GM18951 (cell line): Measurements from ENCODE around the gene PRIM1.
"Not testable (repeated sequence)": the region's sequence is repeated elsewhere in the genome, so short reads cannot be mapped to it uniquely, and the experiment has no call there.

ENCODE experiments used
- POLR2A ChIP-seq: IDR thresholded peaks from 4 replicates; pipeline ENCODE4 v1.6.1; 2011; ENCODE audit warnings: mild to moderate bottlenecking; ENCODE audit not compliant: insufficient read length, insufficient read depth; ENCODE audit errors: extremely low read depth
- in situ Hi-C: fragments of 300-500 bp; cut with MboI; formaldehyde crosslinking; loops from one replicate; pipeline ENCODE4 v1.12.0; 2022; ENCODE audit warnings: low sequenced_read_pairs, mixed read lengths, inconsistent platforms; ENCODE audit not compliant: unreplicated experiment

Gene PRIM1

DNA sequence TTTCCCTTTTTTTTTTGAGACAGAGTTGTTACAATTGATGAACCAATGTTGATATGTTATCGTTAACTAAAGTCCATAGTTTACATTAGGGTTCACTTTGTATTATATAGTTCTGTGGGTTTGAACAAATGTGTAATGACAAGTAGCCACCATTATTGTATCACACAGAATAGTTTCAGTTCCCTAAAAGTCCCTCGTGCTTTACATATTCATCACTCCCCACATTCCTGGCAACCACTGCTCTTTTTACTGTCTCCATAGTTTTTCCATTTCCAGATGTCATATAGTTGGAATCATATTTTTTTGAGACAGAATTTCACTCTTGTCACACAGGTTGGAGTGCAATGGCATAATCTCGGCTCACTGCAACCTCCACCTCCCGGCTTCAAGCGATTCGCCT, 23.5 kb upstream of the PRIM1 start:
- no peak for TF ChIP-seq POLR2A
- in situ Hi-C loops: no loop called here

DNA sequence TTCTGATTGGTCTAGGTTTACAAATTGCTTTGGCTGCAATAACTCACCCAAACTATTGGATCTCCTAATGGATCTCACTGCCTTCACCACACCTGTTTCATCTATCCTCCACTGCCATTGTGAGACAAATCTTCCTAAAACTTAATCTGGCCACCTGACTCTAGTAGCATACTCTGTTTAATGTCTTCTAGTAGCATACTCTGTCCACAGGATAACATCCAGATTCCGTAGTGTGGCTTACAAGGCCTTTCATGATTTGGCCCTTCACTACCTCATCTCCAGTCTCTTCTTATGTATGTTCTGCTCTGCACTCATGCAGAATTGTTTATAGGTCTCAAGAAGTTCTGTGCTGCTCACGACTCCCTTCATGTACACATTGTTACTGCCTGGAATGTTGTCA, 21.0 kb upstream of the PRIM1 start:
- TF ChIP-seq POLR2A: no peak
- in situ Hi-C loops: no loop called here

DNA sequence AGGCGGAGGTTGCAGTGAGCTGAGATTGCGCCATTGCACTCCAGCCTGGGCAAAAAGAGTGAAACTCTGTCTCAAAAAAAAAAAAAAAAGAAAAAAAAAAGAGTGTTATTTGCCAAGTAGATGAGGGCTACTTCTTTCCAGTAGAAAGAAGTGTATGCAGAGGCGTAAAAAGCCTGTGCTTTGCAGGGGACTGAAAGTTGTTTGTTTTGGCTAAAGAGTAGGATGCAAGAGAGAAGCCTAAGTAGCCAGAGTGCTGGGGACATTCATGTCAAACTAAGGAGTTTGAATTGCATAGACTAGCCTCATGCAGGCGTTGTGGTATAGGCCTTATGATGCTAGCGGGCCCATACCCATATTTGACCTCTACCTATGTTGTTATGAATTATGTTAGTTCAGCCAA, 20.5 kb upstream of the PRIM1 start:
- TF ChIP-seq POLR2A: no peak
- in situ Hi-C loops: no loop called here

DNA sequence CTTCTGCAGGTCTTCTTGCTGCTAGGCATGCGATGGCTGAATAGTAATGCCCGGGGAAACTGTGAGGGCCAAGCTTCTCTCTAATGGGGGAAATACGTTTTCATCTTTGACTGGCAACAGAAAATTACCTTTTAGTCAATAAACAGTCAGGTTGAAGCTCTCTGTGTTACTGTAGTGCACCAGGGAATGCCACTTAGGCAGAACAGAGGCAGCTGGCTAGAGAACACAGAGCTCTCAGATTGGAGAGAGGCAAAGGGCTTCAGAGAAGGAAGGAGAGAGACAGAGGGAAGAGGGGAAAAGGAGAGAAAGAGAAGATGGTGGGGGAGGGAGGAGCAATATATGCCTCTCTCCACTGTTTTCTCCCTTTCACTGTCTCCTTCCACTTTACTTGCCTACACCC, 17.7 kb upstream of the PRIM1 start:
- TF ChIP-seq POLR2A: no peak
- in situ Hi-C loops: no loop called here

DNA sequence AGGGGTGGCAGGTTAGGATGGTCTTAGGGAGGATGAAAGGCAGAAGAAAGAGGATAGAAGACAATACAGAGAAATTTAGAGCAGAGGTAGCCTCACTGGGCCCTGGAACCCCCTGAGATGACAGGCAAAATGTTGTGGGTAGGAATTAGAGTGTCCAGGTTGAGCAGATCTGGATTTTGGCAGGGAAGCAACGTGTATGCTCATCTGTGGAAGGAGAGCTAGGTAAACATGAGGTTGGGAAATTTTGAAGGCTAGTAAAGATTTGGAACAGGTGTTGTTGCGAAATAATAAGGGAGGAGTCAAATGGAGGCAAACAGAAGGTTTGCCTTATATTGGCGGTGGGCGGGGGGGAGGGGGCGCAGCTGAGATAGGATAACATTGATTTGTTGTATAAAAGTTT, 16.3 kb upstream of the PRIM1 start:
- TF ChIP-seq POLR2A: no peak
- in situ Hi-C loops: no loop called here

DNA sequence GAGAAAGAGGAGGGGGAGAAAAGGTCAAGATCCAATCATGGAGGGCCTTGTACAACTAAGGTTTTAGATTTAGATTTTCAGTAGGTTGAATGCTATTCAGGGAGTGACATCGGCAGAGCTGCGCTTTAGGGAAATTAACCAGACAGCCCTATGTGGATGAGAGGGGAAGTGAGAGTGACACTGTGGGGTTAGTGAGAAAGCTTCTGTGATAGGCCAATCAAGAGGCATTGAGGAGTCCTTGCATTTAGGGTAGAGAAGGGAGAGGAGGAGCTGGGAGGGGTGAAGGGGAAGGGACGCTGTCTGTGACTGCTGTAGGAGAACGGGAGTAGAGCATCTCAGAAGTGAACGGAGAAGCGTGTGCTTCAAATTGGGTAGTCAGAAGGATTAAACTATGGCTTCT, 14.4 kb upstream of the PRIM1 start:
- in situ Hi-C loops: no loop called here
- no peak for TF ChIP-seq POLR2A

DNA sequence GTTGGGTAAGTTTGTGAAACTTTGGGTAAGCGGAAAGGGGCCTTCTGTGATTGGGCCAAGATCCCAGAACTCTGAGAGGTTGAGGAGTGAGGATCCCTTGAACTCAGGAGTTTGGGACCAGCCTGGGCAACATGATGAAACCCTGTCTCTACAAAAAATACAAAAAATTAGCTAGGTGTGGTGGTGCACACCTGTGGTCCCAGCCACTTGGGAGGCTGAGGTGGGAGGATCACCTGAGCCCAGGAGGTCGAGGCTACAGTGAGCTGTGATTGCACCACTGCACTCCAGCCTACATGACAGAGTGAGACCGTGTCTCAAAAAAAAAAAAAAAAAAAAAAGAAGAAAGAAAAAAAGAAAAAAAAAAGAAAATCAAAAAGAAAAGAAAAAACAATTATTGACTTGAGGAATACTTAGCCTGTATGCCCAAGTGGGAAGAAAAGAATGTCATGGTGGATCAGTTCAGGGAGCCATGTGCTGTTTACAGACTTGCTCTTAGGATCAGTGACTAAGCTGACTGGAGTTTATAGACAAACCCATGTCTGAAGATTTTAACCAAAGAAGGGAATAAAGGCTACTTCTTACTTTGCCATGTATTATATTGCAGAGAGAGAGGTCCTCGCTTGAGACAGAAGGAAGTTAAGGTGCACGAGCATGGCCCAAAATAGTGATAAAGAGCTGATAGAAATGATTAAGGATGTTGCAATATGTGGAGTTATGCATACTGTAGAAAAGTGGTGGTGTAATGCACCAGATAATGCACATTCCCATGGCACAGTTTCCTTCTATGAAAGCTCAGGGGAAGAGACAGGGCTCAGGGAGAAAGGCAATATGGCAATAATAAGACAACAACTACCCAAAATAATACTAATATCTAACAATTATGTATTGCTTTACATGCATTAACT, 11.9 kb upstream of the PRIM1 start:
- TF ChIP-seq POLR2A: no peak
- in situ Hi-C loops: no loop called here

DNA sequence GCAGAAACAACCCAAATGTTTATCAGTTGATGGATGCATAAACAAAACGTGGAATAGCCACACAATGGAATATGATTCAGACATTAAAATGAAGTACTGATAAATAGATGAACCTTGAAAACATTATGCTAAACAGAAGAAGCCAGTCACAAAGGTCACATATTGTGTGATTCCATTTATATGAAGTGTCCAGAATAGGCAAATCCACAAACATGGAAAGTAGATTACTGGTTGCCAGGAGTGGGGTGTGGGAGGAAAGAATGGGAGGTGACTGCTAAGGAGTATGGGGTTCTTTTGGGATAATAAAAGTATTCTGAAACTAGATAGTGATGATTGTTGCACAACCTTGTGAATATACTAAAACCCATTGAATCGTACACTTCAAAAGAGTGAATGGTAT, 9.7 kb upstream of the PRIM1 start:
- in situ Hi-C loops: no loop called here
- no peak for TF ChIP-seq POLR2A

DNA sequence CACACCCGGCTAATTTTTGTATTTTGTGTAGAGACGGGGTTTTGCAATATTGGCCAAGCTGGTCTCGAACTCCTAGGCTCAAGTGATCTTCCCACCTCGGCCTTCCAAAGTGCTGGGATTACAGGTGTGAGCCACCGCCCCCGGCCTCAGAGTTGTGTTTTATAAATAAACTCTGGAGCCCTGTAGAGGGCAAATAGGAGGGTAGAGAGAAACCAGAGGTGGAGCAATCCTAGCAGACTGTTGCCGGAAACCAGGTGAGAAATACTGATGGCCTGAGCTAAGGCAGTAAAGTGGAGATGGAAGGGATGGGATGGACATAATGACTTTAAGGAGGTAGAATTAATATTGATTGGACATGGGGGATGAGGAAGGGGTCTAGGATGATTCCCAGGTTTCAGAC, 8.3 kb upstream of the PRIM1 start:
- in situ Hi-C loops: no loop called here
- TF ChIP-seq POLR2A: no peak

DNA sequence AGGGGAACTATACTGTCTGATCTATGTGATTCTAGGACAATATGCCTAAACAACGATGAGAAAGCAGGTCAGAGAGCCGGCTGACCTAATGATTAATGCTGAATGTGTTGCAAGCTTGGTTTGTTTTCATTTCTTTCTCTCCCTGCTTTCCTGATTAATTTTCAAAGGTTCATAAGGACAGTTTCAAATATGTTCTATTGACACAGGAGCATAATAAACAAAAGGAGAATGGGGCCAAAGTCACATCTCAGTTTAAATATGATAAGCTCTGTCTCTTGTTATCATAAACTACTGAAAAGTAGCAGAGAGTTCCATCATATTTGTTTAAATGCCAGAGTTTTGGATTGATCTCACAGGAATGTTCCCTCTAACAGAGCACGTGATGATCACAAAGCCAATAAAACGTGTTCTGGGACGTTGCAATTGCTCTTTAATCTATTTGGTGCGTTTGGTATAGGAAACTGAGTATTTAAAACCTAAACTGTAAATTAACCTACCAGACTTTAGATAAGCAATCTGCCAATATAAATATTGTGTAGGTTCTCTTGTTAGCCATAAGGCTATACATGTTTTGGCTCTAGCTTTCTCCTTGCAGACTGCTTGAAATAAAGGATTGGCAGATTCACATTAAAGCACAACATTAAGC, 7.3 kb upstream of the PRIM1 start:
- TF ChIP-seq POLR2A: no peak
- in situ Hi-C loops: loop anchor here (5.0 kb wide), 1 partner anchor 228 kb away; no protein-coding TSS in a partner anchor

DNA sequence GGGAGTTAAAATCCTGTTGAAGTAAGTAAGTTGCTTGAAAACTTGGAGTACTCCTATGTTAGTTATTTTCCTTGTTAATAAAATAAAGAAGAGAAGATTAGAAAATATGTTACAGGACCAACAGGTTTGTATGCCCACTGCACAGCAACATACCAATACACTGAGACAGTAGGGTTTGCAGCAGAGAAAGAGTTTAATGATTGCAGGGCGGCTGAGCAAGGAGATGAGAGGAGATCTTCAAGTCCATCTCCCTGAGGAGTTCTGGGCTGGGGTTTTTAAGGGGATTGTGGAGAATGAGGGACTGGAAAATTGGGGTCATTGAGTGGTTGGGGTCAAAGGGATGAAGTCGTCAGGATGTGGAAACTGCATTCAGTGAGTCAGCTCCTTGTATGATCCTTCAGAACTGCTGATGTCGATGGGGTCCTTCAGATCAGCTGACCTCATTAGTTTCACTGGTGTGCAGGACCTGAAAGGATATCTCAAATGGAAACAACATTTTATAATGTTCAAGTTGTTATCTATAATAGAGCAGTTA, 6.7 kb upstream of the PRIM1 start:
- in situ Hi-C loops: loop anchor here (5.0 kb wide), 1 partner anchor 229 kb away; no protein-coding TSS in a partner anchor
- TF ChIP-seq POLR2A: no peak

DNA sequence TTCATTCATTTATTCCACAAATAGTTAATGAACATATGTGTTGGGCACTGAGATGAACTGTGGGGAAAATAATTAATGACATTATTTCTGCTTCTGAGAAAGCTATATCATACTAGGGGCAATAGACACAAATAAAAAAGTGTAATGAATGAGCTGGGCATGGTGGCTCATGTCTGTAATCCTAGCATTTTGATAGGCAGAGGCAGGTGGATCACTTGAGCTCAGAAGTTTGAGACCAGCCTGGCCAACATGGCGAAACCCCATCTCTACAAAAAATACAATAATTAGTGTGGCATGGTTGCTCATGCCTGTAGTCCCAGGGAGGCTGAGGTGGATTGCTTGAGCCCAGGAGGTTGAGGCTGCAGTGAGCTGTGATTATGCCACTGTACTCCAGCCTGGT, 5.8 kb upstream of the PRIM1 start:
- in situ Hi-C loops: loop anchor here (5.0 kb wide), 1 partner anchor 229 kb away; no protein-coding TSS in a partner anchor

DNA sequence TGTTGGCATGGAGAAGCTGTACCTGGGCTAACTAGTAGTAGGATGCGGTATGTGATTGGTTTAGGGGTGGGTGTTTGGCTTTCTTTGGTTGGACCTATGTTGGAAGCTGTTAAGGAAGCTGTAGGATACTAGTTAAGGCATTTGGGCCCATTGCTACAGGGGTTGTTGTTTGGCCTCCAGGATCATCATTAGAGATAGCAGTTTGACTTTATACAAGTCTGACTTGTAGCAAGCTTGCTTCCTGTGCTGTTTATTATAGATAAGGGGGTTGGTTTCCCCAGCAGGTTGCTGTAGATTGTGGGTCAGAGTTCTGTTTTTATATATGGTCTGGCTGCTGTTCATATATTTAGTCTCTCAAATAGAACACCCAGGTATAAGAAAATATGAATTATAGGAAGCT, 1.4 kb upstream of the PRIM1 start:
- in situ Hi-C loops: no loop called here
- no peak for TF ChIP-seq POLR2A

DNA sequence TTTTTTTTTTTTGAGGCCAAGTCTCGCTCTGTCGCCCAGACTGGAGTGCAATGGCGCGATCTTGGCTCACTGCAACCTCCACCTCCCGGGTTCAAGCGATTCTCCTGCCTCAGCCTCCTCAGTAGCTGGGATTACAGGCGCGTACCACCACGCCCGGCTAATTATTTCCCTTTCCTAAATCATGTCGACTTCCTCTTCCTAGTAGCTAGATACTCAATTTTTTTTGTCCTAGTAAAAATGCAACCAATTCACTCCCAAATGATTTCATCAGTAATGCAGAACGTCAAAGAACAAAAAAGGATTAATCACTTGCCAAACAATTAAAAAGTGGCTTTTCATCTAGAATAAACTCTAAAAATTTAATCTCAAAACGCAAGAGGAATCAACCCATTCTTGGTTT, 1.5 kb downstream of the PRIM1 start:
- in situ Hi-C loops: not testable (repeated sequence)
